Measurements from ENCODE around the gene ICAM5.

ICAM5 gene

DNA sequence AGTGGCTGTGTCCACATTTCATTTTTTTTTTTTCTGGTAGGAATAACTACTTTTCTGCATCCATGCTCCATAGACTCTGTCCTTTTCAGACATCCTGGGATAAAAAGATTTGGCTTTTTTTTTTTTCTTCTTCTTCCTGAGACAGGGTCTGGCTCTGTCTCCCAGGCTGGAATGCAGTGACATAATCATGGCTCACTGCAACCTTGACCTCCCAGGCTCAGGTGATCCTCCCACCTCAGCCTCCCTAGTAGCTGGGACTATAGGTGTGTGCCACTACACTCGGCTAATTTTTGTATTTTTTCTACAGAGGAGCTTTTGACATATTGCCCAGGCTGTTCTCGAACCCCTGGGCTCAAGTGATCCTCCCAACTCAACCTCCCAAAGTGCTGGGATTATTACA, 53.7 kb downstream of the ICAM5 start:
- no peak for DNase-seq (ENCODE audit: low spot score)

GRCh38 chr19:10344780-10345179, 55.0 kb downstream of the ICAM5 start:
- no peak for DNase-seq (ENCODE audit: low spot score)
